C4-2B (cell line): ENCODE data around the gene TBCB.

Experiments used
- H3K27ac ChIP-seq: fragments of 450-650 bp; 2 replicates; pipeline ENCODE4 v1.5.1; 2017
- CTCF ChIP-seq: fragments of 450-650 bp; conservative IDR thresholded peaks from 2 replicates; pipeline ENCODE4 v1.5.1; 2017; ENCODE audit warnings: mild to moderate bottlenecking
- ZFX ChIP-seq: fragments of 450-650 bp; IDR thresholded peaks from 2 replicates; pipeline ENCODE4 v1.6.1; 2017

TBCB gene

DNA sequence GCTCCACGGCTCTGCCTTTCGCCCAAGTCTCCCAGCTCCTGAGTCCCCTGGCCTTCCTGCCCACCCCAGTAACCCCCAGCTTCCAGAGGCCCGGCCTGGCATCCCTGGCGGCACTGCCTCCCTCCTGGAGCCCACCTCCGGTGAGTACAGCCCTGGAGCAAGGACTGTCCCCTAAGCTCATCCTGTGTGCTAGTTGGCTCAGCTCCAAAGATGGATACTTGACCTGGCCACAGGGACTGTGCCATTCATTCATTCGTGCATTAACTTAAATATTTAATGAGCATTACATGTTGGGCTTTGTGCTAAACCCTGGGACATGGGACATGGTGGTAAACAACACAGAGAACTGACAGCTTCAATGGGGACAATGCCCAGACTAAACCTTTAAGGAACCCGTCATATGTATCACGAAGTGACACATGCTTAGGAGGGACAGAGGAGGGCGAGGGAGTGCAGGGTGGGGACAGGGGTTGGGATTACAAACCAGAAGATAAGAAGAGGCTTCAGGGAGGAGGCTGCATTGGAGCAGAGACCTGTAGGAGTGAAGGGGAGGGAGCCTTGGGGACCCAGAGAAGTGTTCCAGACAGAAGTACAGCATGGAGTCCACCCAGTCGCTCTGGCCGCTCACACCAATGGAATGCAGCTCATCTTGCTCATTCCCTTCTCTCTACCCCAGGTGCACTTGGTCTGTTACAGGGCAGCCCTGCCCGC, 11.3 kb upstream of the TBCB start:
- TF ChIP-seq CTCF, result no peak
- TF ChIP-seq ZFX, result no peak

GRCh38 chr19:36106441-36106840, 8.8 kb upstream of the TBCB start:
- TF ChIP-seq ZFX (no peak), CTCF (no peak)
- no peak overlapping the region for H3K27ac ChIP-seq

More for the DNA sequence above, 11.3 kb upstream of the TBCB start:
- H3K27ac ChIP-seq, result no peak overlapping the region

DNA sequence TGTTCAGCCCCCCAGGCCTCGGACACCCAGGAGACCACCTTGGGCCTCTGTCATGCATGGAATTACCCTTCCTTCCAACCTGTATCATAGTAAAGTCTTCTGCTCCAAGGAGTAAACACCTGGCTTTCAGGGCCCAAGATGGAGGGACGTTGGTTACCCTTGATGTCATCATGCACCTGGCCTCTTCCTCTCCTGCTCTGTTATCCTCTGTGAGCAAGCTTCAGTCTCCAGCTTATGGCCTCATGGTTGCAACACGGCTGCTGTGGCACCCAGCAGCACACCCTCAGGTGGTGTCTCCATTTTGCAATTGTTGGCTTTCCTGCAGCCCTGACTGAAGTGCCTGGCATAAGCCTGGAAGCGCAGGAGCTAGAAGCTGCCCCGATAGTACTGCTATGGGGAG, 8.3 kb upstream of the TBCB start:
- TF ChIP-seq ZFX, result no peak
- TF ChIP-seq CTCF, result no peak
- H3K27ac ChIP-seq, result no peak overlapping the region

DNA sequence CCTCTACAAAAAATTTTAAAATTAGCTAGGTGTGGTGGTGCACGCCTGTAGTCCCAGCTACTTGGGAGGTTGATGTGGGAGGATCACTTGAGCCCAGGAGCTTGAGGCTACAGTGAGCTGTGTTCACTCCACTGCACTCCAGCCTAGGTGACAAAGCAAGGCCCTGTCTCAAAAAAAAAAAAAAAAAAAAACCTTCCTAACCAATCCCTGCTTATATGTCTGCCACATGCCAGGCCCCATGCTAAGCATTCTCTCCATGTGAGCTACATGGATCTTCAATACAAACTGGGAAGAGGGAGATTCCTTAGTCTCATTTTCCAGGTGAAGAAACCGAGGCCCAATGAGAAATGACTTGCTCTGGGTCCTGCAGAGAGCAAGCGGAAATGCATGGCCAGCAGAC, 6.6 kb upstream of the TBCB start:
- no peak overlapping the region for H3K27ac ChIP-seq
- TF ChIP-seq ZFX (no peak), CTCF (no peak)

- TF ChIP-seq ZFX (no peak), CTCF (no peak)
- no peak within 1 kb of the TSS for H3K27ac ChIP-seq
These were observed 4.6 kb upstream of the TBCB start, which contains the start of gene OVOL3 for GRCh38 chr19:36110487-36111199. OVOL3 (plus strand) TSS chr19:36111143; CDS start chr19:36111203, 60 bp downstream.

DNA sequence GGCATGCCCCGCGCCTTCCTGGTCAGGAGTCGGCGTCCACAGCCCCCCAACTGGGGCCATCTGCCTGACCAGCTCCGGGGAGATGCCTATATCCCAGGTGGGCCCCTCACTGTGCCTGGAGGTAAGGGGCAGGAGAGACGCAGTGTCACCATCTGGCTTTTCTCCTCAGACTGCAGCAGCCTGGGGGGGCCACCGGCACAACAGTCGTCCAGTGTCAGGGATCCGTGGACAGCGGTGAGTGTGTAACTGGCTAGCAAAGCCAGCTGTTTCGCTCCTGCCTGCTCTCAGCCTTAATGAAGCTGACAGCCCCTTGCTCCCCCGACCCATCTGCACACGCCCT, 4.1 kb upstream of the TBCB start:
- no peak overlapping the region for H3K27ac ChIP-seq
- TF ChIP-seq ZFX (no peak), CTCF (no peak)

DNA sequence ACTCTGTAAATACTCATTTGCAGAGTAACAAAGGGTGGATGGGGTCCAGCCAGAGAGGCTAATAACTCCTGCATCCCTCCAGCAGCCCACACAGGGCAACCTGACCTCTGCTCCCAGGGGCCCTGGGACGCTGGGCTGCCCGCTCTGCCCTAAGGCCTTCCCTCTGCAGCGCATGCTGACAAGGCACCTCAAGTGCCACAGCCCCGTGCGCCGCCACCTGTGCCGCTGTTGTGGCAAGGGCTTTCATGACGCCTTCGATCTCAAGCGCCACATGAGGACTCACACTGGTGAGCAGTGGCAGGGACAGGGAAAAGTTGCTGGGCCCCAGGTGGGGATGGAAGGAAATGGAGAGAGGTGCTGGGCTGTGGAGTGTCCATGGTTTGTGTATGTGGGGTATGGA, 2.6 kb upstream of the TBCB start:
- TF ChIP-seq CTCF, result no peak
- TF ChIP-seq ZFX, result no peak
- H3K27ac ChIP-seq, result no peak overlapping the region
